ENCODE results near the gene KMT5B.

Gene KMT5B

DNA sequence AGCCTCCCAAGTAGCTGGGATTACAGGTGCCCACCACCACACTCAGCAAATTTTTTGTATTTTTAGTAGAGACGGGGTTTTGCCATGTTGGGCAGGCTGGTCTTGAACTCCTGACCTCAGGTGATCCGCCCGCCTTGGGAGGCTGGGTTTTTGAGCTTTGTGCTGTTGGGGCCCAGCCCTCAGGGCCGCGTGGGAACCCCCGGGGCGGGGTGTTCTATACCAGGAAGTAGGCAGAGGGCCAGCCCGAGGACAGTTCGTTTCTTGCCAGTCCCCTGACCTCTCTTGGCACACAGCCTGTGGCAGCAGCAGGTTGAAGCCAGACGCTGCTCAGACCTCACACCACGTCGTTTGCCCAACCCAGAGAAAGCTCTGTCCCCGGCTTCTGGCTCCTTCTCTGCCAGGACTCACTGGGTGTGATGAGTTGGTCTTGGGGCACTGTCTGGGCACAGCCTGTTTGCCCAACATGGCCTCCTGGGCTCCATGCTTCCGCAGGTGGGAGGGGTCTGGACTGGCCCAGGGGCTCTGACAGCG is 67.0 kb downstream of the KMT5B start:
- no peak for DNase-seq (ENCODE audit: low read depth, low spot score)

DNA sequence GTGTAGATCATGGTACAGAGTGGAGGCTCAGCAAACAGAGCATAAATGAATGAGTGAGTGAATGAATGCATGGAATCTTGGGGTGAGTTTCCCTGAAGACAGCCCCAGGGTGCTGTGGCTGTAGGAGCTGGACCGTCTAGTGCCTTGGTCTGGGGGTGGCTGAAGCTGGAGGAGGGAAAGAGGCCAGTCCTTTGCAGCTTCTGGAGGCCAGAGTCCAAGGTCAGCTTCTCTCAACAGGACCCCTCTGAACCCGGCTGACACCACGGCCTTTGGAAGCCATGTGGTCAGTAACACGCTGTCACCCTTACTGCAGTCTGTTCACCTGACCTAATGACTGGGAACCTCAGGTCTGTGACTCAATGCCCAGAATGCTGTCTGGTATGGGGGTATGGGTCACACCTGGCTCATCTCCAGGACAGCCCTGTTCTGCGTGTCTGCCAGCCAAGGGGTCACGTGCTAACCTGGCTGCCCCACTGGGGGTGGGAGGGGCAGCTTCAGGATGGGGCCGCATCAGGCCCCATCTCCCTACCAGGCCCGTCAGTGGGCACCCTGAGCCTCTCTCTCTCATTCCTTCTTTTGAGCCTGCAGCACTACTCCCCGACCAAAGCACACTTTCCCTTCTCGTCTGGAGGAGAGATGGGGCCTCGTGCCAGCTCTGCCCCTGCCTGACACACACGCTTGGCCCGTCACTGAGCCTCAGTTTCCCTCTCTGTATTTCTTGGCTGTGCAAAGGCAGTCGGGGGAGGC is 67.8 kb downstream of the KMT5B start:
- no peak for DNase-seq (ENCODE audit: low read depth, low spot score)

DNA sequence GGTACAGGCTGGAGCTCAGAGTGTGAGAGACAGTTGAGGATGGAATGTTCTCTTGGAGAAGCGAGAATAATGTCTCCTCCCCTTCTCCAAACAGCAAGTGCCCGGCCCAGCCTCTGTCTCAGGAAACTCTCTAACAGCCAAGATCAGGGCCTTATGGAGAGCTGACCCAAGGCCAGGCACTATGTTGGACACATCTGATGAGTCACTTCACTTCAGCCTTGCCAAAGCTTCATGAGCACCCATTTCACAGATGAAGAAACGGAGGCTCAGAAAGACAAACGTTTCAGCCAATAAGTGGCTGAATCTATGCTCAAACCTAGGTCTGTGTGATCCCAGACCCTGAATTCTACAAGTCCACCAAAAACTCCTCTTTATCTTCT is 69.8 kb downstream of the KMT5B start:
- no peak for DNase-seq (ENCODE audit: low read depth, low spot score)

- DNase-seq (ENCODE audit: low read depth, low spot score): no peak
These were observed 70.4 kb downstream of the KMT5B start for GRCh38 chr11:68142441-68143309.

GRCh38 chr11:68142028-68142412 is 71.1 kb downstream of the KMT5B start:
- no peak for DNase-seq (ENCODE audit: low read depth, low spot score)

GRCh38 chr11:68141246-68142027 is 71.7 kb downstream of the KMT5B start:
- DNase-seq (ENCODE audit: low read depth, low spot score): no peak

DNA sequence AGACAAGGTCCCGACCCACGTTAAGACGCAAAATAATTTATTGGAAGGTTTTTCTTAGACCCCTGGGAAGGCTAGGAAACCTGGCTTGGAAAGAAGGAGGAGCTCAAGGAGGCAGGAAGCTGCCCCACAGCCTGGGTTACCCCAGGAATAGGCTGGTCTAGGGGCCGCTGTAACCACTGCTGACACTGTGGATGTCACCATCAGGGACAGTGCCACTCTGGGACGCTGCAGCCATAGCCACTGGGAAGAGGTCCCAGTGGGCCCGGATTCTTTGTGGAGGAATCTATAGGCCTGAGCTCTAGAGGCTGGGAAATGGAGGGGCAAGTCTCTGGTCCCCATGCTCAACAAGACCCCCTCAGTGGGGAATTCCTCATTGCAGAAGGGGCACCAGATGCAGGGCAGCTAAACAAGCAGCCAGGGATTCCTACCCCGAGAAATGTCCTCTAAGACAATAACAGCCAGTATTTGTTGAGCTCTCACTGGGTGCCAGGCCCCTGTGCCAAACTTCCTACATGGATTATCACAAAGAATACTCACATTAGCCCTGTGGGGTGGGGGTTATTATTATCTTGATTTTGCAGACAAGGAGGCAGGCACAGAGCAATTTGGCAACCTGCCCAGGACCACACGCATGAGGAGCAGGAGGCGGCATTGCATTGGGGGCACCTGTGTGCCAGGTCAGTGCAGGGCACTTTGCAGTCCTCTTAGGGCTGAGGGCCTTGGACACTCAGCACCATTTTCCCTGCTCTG is 72.4 kb downstream of the KMT5B start:
- DNase-seq (ENCODE audit: low read depth, low spot score): no peak

DNA sequence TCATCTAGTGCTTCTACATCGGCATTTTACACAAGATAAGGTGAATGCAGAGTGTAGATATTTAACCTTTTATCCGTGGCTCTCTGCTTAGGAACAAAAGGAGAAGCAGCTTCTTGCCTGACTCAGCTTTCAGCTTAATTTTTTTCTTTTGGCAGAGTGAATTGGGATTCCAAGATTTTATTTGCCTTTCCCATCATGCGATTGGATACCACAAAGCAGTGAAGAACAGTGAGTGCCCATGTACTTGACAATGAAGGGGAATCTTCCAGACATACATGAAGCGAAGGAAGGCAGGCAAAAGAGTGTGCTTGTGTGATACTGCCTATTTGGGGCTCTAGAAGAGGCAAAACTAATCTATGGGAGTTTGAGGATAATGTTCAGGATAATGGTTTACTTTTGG is 74.9 kb downstream of the KMT5B start:
- DNase-seq (ENCODE audit: low read depth, low spot score): no peak

- no peak for DNase-seq (ENCODE audit: low read depth, low spot score)
These were observed 75.3 kb downstream of the KMT5B start for GRCh38 chr11:68137833-68138232.

DNA sequence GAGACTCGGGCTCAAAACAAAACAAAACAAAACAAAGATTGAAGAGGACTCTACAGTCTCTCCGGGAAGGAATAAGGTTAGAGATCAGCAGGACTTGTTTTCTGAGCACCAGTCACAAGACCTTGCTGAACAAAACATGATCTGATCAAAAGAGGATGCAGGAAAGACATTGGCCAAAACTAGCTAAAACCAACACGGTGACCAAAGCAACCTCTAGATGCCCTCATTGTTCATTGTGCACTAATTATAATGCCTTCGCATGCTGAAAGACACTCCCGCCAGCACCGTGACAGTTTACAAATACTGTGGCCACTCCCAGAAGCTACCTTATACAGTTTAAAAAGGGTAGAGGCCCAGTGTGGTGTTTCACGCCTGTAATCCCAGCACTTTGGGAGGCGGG is 76.2 kb downstream of the KMT5B start:
- DNase-seq (ENCODE audit: low read depth, low spot score): no peak

DNA sequence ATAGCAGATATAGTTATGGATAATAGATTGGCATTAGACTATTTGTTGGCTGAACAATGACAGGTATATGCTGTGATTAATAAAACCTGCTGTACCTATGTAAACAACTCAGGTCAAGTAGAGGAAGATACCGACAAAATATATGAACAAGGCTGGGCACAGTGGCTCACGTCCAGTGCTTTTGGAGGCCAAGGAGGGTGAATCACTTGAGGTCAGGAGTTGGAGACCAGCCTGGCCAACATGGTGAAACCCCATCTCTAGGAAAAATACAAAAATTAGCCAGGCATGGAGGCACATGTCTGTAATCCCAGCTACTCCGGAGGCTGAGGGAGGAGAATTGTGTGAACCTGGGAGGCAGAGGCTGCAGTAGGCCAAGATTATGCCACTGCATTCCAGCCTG is 77.9 kb downstream of the KMT5B start:
- no peak for DNase-seq (ENCODE audit: low read depth, low spot score)

- no peak for DNase-seq (ENCODE audit: low read depth, low spot score)
These were observed 79.3 kb downstream of the KMT5B start for GRCh38 chr11:68133761-68134160.

DNA sequence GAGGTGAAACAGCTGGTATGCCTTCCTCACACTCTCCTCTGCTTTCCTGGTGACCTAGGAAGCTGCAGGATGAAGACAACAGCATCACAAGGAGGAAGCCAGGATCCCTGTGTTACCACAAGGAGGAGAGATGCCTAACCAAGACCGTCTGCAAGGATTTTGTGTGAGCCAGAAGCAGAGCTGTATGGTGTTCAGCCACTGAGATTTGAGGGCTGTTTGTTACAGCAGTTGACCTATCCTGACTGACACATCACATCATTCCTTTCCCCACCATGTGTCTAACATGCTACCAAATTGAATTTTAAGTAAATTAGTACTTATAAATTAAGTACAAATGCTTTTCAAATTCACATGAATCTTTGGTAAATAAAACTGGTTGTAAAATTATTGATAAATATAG is 83.0 kb downstream of the KMT5B start:
- DNase-seq (ENCODE audit: low read depth, low spot score): no peak

DNA sequence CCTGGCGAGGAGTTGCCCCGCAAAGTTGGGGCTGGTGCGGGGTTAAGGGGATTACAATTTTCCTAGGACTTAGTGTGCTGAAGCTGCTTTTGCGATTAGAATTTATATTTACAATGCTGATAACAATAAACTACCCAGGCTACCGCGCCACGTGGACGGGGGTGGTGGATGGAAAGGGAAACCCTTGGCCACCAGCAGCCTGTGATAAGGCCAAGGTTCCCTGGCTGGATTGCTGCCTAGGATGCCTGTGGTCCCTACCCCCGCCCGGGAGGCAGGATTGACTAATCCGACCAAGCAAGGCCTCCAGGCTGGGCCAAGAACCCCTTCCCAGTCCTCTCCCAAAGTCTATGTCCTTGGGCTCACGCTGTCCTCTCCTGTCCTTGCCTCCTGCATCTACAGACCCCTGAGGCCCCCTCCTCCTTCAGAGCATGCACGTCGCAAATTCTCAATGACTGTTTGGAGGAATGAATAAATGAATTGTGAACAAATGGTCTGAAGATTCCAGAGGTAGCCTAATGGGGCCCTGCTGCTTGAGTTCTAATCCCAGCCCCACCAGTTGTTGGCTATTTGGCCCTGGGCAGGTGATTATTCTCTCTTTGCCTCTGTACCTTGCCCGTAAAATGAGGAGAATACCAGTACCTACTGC is 84.3 kb downstream of the KMT5B start:
- DNase-seq (ENCODE audit: low read depth, low spot score): no peak

DNA sequence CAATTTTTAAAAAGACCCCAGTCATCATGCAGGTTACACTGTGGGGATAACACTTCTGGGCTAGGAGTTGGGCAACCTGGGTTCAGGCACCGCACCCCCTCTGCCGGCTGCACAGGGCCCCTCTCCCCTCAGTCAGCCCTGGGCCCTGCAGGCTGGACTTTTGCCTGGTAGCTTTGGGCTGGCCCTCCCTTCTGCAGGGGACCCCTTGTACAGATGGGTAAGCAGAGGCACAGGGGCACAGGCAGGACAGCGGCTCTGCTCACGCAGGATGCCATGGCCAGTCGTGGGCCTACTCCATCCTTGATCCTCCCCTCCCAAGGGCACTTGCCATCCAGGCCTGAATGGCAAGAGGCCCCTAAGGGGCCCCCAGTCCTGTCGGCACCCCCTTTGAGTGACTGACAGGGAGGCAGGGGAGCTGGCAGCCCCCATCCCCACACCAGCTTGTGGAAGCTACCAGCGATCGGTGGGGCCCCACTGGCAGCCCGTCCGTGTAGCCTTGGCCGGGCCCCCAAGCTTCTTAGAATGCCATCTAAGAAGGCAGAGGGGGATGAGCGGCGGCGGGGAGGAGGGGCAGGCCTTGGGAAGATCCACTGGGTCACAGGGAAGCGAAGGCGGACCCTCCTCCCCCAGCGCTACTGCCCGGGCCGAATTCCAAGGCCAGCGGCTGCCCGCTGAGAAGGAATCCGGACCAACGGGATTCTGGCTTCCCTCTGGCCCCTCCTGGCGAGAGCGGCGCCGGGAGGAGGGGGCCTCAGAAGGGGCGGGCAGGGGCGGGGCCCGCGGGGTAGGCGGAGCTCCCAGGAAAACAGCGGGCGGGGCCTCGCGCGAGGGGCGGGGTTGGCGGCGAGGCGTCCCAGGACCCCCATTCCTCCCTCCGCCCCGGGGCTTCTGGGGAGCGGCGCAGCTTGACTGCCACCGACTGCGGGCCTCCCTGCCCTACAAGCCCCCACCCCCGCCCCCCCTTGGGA is 85.1 kb downstream of the KMT5B start:
- DNase-seq (ENCODE audit: low read depth, low spot score): peak; percentile 31

- no peak for DNase-seq (ENCODE audit: low read depth, low spot score)
These were observed 87.9 kb downstream of the KMT5B start for GRCh38 chr11:68125164-68125563.

- DNase-seq (ENCODE audit: low read depth, low spot score): no peak
These were observed 90.1 kb downstream of the KMT5B start for GRCh38 chr11:68122936-68123539.

GRCh38 chr11:68121067-68121899 is 91.8 kb downstream of the KMT5B start, which contains the start of gene CHKA:
CHKA (minus strand) TSS chr11:68121388; CDS start chr11:68121177, 211 bp downstream.
- DNase-seq (ENCODE audit: low read depth, low spot score): peak; percentile 43

Measured in brain pericyte (primary cell).